Suprapubic skin (tissue), 4 donors: Measurements from ENCODE around the gene LDB2. TPM values are rescaled to one million over a fixed set of nuclear protein-coding genes. Genes with fewer than 3 reads are reported as not detected.

Experiments
- DNase-seq, 2 donors: peaks; one replicate each; pipeline ENCODE4 v3.0.0-alpha.2; 2019; ENCODE audit warnings: low spot score in 2 of 2
- H3K27ac ChIP-seq: fragments of 200-600 bp; sonication (generic); one replicate; pipeline ENCODE4 v1.5.1; 2019
- H3K27me3 ChIP-seq: fragments of 200-600 bp; sonication (generic); one replicate; pipeline ENCODE4 v1.5.1; 2019
- H3K36me3 ChIP-seq: fragments of 200-600 bp; sonication (generic); one replicate; pipeline ENCODE4 v1.5.1; 2019
- H3K4me1 ChIP-seq: fragments of 200-600 bp; sonication (generic); one replicate; pipeline ENCODE4 v1.5.1; 2019
- H3K4me3 ChIP-seq: fragments of 200-600 bp; sonication (generic); one replicate; pipeline ENCODE4 v1.5.1; 2019; ENCODE audit warnings: mild to moderate bottlenecking
- H3K9me3 ChIP-seq: fragments of 200-600 bp; sonication (generic); one replicate; pipeline ENCODE4 v1.5.1; 2019
- CTCF ChIP-seq, 2 donors: fragments of 200-600 bp in 1 of 2; fragments of 450-650 bp in 1 of 2; sonication (generic) in 1 of 2; IDR thresholded peaks; one replicate each; pipeline ENCODE4 v1.5.1; 2016 to 2019; ENCODE audit warnings: antibody characterized with exemption in 2 of 2, mild to moderate bottlenecking in 1 of 2, moderate library complexity in 1 of 2
- EP300 ChIP-seq: sonication (generic); formaldehyde crosslinking; IDR thresholded peaks from one replicate; pipeline ENCODE4 v1.6.1; 2017; ENCODE audit warnings: antibody characterized with exemption
- POLR2A ChIP-seq, 2 donors: fragments of 450-650 bp; IDR thresholded peaks; one replicate each; pipeline ENCODE4 v1.6.1; 2017; ENCODE audit warnings: antibody characterized with exemption in 2 of 2, mild to moderate bottlenecking in 2 of 2, moderate library complexity in 2 of 2
- POLR2AphosphoS5 ChIP-seq, 3 donors: sonication (generic); formaldehyde crosslinking; IDR thresholded peaks; one replicate each; pipeline ENCODE4 v1.6.1; 2017; ENCODE audit warnings: antibody characterized with exemption in 3 of 3
- WGBS: methylation state at CpG from one replicate; pipeline ENCODE4 v1.1.5; 2018; 5-methylcytosine and 5-hydroxymethylcytosine counted together
- total RNA-seq, 4 donors: library from RNA; depleted of rRNA; stranded (reverse); fragments of >200 nt; gene quantifications; one replicate each; pipeline ENCODE4 v1.1.0, GENCODE V29; 2016

LDB2 gene
- total RNA-seq, 4 donors from 2014 or later, result 4.7 to 17.7 (median 9.9) TPM

- WGBS, result 86% methylated on average over 4 of the region's 4 CpGs
- Histone ChIP-seq H3K4me3 (no peak overlapping the region), H3K9me3 (peaks cover 4% of the 10 kb centered on the region), H3K36me3 (no peaks in the 10 kb centered on the region), H3K27me3 (no peaks in the 10 kb centered on the region), H3K4me1 (no peaks in the 10 kb centered on the region), H3K27ac (no peak overlapping the region)
- no peak for TF ChIP-seq POLR2AphosphoS5 (IDR thresholded peaks at IDR 0.05)
- DNase-seq, result no peak
Measured at GRCh38 chr4:16733509-16733908, 164.9 kb downstream of the LDB2 start.

- Histone ChIP-seq H3K4me3 (no peak overlapping the region), H3K36me3 (no peaks in the 10 kb centered on the region), H3K4me1 (no peaks in the 10 kb centered on the region), H3K27ac (no peak overlapping the region), H3K9me3 (peaks cover 4% of the 10 kb centered on the region), H3K27me3 (no peaks in the 10 kb centered on the region)
- DNase-seq, result no peak
- TF ChIP-seq CTCF (IDR thresholded peaks at IDR 0.05) (no peak), POLR2A (IDR thresholded peaks at IDR 0.05) (no peak), EP300 (no peak), POLR2AphosphoS5 (IDR thresholded peaks at IDR 0.05) (no peak)
- 82% methylated on average over 6 of the region's 6 CpGs for WGBS
Measured at GRCh38 chr4:16732741-16733140, 165.7 kb downstream of the LDB2 start.

GRCh38 chr4:16731776-16732380 lies 166.6 kb downstream of the LDB2 start:
- no peaks in the 10 kb centered on the region for H3K36me3 ChIP-seq
- DNase-seq, result no peak
- no peak overlapping the region for H3K27ac ChIP-seq
- H3K9me3 ChIP-seq, result no peaks in the 10 kb centered on the region
- TF ChIP-seq POLR2AphosphoS5 (IDR thresholded peaks at IDR 0.05) (no peak), EP300 (no peak), POLR2A (IDR thresholded peaks at IDR 0.05) (no peak), CTCF (IDR thresholded peaks at IDR 0.05) (no peak)
- 72% methylated on average over 3 of the region's 3 CpGs for WGBS
- no peaks in the 10 kb centered on the region for H3K4me1 ChIP-seq
- H3K4me3 ChIP-seq, result no peak overlapping the region
- no peaks in the 10 kb centered on the region for H3K27me3 ChIP-seq

GRCh38 chr4:16730522-16731205 lies 167.8 kb downstream of the LDB2 start:
- no peak overlapping the region for H3K4me3 ChIP-seq
- no peaks in the 10 kb centered on the region for H3K27me3 ChIP-seq
- 77% methylated on average over 3 of the region's 3 CpGs for WGBS
- no peak overlapping the region for H3K27ac ChIP-seq
- H3K9me3 ChIP-seq, result no peaks in the 10 kb centered on the region
- TF ChIP-seq EP300 (no peak), POLR2AphosphoS5 (IDR thresholded peaks at IDR 0.05) (no peak), CTCF (IDR thresholded peaks at IDR 0.05) (no peak), POLR2A (IDR thresholded peaks at IDR 0.05) (no peak)
- no peak for DNase-seq
- H3K4me1 ChIP-seq, result no peaks in the 10 kb centered on the region
- H3K36me3 ChIP-seq, result no peaks in the 10 kb centered on the region

GRCh38 chr4:16729336-16729735 lies 169.1 kb downstream of the LDB2 start:
- H3K36me3 ChIP-seq, result no peaks in the 10 kb centered on the region
- WGBS, result 76% methylated on average over 7 of the region's 7 CpGs
- no peak overlapping the region for H3K4me3 ChIP-seq
- no peak overlapping the region for H3K27ac ChIP-seq
- no peaks in the 10 kb centered on the region for H3K9me3 ChIP-seq
- TF ChIP-seq EP300 (no peak), CTCF (IDR thresholded peaks at IDR 0.05) (no peak), POLR2AphosphoS5 (IDR thresholded peaks at IDR 0.05) (no peak), POLR2A (IDR thresholded peaks at IDR 0.05) (no peak)
- no peaks in the 10 kb centered on the region for H3K27me3 ChIP-seq
- no peaks in the 10 kb centered on the region for H3K4me1 ChIP-seq
- DNase-seq, result no peak
